ENCODE results near the gene ZNF536.

Gene ZNF536

DNA sequence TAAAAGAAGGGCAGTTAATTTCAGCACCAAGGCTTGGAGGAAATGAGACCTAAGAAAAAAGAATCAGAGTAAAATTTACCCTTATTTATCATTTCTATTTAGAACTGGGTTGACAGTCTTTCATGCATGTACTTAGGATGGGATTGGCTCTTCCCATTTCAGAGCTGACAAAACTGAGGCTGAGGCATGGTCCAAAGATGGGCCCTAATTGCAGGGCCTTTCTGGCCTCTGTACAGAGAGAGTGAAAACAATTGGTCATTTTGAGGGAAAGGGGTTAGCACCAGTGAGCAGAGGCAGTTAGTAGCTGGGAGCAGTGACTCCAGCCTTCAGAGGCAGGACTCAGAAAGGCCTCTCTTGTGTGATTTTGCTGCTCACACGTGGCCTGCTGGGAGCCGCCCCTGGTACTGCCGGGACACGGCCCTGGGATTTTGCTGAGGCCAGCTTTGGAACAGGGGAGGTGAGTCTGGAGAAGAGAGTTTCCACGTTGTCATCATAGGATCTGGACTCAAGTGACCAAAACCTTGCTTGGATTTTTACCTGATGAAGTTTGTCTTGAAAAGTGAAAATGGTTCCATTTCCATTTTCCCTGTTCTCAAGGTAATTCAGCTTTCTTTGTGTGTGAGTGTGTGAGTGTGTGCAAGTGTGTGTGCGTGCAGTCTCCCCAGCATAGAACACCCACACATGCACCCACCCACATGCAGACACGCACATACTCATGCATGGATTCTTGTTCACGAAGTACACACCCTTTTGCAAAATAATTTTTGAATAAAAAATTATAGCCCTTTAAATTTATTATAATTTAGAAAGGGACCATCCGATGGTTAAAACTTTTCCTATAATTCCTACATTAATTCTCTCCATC, at the start of gene ZNF536:
Gene ZNF536 (plus strand): TSS at position 425 of the 865 bp plus-strand sequence. CDS start 71,179 bp downstream, outside the sequence.
- POLR2A ChIA-PET = no interaction called here

DNA sequence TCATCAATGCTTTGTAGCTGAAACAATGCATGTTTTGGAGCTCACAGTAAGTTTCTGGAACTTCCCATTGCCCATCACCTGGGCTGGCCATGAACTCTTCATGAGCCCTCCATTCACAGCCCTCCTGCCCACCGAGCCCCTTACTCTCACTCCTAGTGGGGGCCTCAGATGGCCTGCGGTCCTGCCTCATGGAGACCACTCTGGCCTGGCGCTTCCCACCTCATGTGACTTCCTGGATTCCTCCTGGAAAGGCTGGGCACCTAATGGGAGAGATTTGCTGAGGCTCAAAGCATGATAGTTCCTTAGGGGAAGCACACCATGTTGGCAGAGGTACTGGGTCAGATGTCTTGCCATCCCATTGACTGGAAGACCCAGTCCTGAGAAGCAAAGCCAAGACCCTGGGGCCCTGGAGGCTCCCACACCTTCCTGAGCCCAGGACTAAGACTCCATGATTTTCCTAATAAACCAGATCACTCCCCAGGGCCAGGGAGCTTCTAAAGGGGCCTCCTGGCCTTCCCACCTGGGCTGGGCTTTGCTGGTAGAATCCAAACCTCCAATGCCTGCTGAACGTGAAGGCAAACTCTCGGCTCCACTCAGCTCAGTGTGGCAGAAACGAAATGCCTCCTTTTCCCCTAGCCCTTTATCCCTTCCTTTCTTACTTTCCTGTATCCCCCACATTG, 49.4 kb upstream of the ZNF536 start:
- ChIA-PET POLR2A (no interaction called here), CTCF (no interaction called here)
- DNase-seq (ENCODE audit: extremely low spot score) = no peak
- no peak for TF ChIP-seq CTCF (IDR thresholded peaks at IDR 0.05; ENCODE audit: control extremely low read depth, extremely low read depth, low read depth, missing control alignments)

More for the DNA sequence above, at the start of gene ZNF536:
- CTCF ChIA-PET = interaction anchor here (1.1 kb wide), 1 partner anchor 20 kb away, joined by 3 read pairs; no protein-coding TSS in a partner anchor
- DNase-seq (ENCODE audit: extremely low spot score) = no peak
- TF ChIP-seq CTCF (IDR thresholded peaks at IDR 0.05; ENCODE audit: control extremely low read depth, extremely low read depth, low read depth, missing control alignments) = no peak

- CTCF ChIA-PET = no interaction called here
- DNase-seq (ENCODE audit: extremely low spot score) = no peak
- POLR2A ChIA-PET = no interaction called here
- TF ChIP-seq CTCF (IDR thresholded peaks at IDR 0.05; ENCODE audit: control extremely low read depth, extremely low read depth, low read depth, missing control alignments) = no peak
Measured at GRCh38 chr19:30323904-30324303, 48.3 kb upstream of the ZNF536 start.

GRCh38 chr19:30324982-30325381, 47.2 kb upstream of the ZNF536 start:
- TF ChIP-seq CTCF (IDR thresholded peaks at IDR 0.05; ENCODE audit: control extremely low read depth, extremely low read depth, low read depth, missing control alignments) = no peak
- DNase-seq (ENCODE audit: extremely low spot score) = no peak
- POLR2A ChIA-PET = no interaction called here
- CTCF ChIA-PET = no interaction called here

GRCh38 chr19:30325676-30326392, 46.4 kb upstream of the ZNF536 start:
- CTCF ChIA-PET = no interaction called here
- POLR2A ChIA-PET = no interaction called here
- no peak for DNase-seq (ENCODE audit: extremely low spot score)
- no peak for TF ChIP-seq CTCF (IDR thresholded peaks at IDR 0.05; ENCODE audit: control extremely low read depth, extremely low read depth, low read depth, missing control alignments)

- DNase-seq (ENCODE audit: extremely low spot score) = no peak
- CTCF ChIA-PET = no interaction called here
- no peak for TF ChIP-seq CTCF (IDR thresholded peaks at IDR 0.05; ENCODE audit: control extremely low read depth, extremely low read depth, low read depth, missing control alignments)
- POLR2A ChIA-PET = no interaction called here
Measured at GRCh38 chr19:30326393-30326710, 45.8 kb upstream of the ZNF536 start.
